CD4-positive, alpha-beta T cell (primary cell): ENCODE data around the gene ICAM2. TPM values are rescaled to one million over a fixed set of nuclear protein-coding genes. Genes with fewer than 3 reads are reported as not detected.

Experiments used
- ATAC-seq: fragments of 200-7000 bp; cut with Tn5 transposase; one replicate; pipeline ENCODE4 v1.10.0; 2022; ENCODE audit warnings: mild to moderate bottlenecking; ENCODE audit not compliant: poor library complexity
- CTCF ChIA-PET: fragments of 350-600 bp; sonication (Branson Sonifier 250); formaldehyde crosslinking; loops from one replicate; lab custom pipeline; 2021; ENCODE audit warnings: antibody characterized with exemption, inconsistent platforms; lab: Charles Lee
- POLR2A ChIA-PET: fragments of 350-600 bp; sonication (Branson Sonifier 250); formaldehyde crosslinking; loops from one replicate; lab custom pipeline; 2021; ENCODE audit warnings: antibody characterized with exemption, inconsistent platforms; lab: Charles Lee
- DNase-seq, 14 experiments: peaks; one replicate each; pipeline ENCODE4 v3.0.0-alpha.2; 2013 to 2020; ENCODE audit warnings: mixed read lengths in 2 of 14
- H3K27ac ChIP-seq, 2 donors: one replicate each; pipeline versions ENCODE4 v1.5.1 to v1.7.0; 2013; ENCODE audit warnings: low read length in 2 of 2, low read depth in 1 of 2, mild to moderate bottlenecking in 1 of 2
- H3K27me3 ChIP-seq, 2 experiments: 1 replicate in 1 of 2; 2 replicates in 1 of 2; pipeline versions ENCODE4 v1.6.1 to v1.7.0; 2013; ENCODE audit warnings: low read length in 2 of 2, control low read depth in 1 of 2, mild to moderate bottlenecking in 1 of 2, moderate library complexity in 1 of 2; ENCODE audit not compliant: insufficient read depth in 2 of 2, control insufficient read depth in 1 of 2
- H3K36me3 ChIP-seq: one replicate; pipeline ENCODE4 v1.6.1; 2013; ENCODE audit warnings: low read length, control low read depth; ENCODE audit not compliant: insufficient read depth
- H3K4me1 ChIP-seq: one replicate; pipeline ENCODE4 v1.6.1; 2013; ENCODE audit warnings: low read length, control low read depth; ENCODE audit not compliant: insufficient read depth
- H3K4me3 ChIP-seq: one replicate; pipeline ENCODE4 v1.5.1; 2013; ENCODE audit warnings: mild to moderate bottlenecking, low read length, moderate library complexity
- H3K9me3 ChIP-seq, 2 experiments: 1 replicate in 1 of 2; 2 replicates in 1 of 2; pipeline versions ENCODE4 v1.6.1 to v1.7.0; 2013; ENCODE audit warnings: low read length in 2 of 2, mild to moderate bottlenecking in 2 of 2, control low read depth in 1 of 2, moderate library complexity in 1 of 2; ENCODE audit not compliant: control insufficient read depth in 1 of 2, insufficient read depth in 1 of 2
- H3K27ac Mint-ChIP-seq: one replicate; pipeline ENCODE4 v1.8.0; 2020; ENCODE audit warnings: mixed read lengths
- H3K27me3 Mint-ChIP-seq: one replicate; pipeline ENCODE4 v1.8.0; 2021; ENCODE audit warnings: mixed read lengths
- H3K36me3 Mint-ChIP-seq: one replicate; pipeline ENCODE4 v1.8.0; 2021; ENCODE audit warnings: low read depth, mixed read lengths
- H3K4me1 Mint-ChIP-seq: one replicate; pipeline ENCODE4 v1.8.0; 2021; ENCODE audit warnings: low read depth, mixed read lengths
- H3K4me3 Mint-ChIP-seq: one replicate; pipeline ENCODE4 v1.8.0; 2020; ENCODE audit warnings: mild to moderate bottlenecking, mixed read lengths
- H3K9me3 Mint-ChIP-seq: one replicate; pipeline ENCODE4 v1.8.0; 2020; ENCODE audit warnings: mixed read lengths
- intact Hi-C, 2 experiments: fragments of 100-400 bp; cut with DNase I in 1 of 2; cut with micrococcal nuclease in 1 of 2; formaldehyde crosslinking; loops; one replicate each; pipeline versions ENCODE4 v1.15.1 to v1.9.0; 2023 to 2025; cut with DNase I, micrococcal nuclease
- total RNA-seq, 174 experiments: library from RNA in 2 of 174; stranded (reverse) in 2 of 174; gene quantifications; one replicate each; pipeline ENCODE4 v1.2.3 and lab custom pipeline; 2021 to 2026
- TF ChIP-seq, protein P1 (sequence below): fragments of 200-600 bp; IDR thresholded peaks from one replicate; pipeline ENCODE4 v1.8.0; 2022; ENCODE audit warnings: antibody characterized with exemption, mild to moderate bottlenecking

Gene ICAM2
- total RNA-seq, 2 experiments from 2014 or later: 50.6 to 54.7 TPM

DNA sequence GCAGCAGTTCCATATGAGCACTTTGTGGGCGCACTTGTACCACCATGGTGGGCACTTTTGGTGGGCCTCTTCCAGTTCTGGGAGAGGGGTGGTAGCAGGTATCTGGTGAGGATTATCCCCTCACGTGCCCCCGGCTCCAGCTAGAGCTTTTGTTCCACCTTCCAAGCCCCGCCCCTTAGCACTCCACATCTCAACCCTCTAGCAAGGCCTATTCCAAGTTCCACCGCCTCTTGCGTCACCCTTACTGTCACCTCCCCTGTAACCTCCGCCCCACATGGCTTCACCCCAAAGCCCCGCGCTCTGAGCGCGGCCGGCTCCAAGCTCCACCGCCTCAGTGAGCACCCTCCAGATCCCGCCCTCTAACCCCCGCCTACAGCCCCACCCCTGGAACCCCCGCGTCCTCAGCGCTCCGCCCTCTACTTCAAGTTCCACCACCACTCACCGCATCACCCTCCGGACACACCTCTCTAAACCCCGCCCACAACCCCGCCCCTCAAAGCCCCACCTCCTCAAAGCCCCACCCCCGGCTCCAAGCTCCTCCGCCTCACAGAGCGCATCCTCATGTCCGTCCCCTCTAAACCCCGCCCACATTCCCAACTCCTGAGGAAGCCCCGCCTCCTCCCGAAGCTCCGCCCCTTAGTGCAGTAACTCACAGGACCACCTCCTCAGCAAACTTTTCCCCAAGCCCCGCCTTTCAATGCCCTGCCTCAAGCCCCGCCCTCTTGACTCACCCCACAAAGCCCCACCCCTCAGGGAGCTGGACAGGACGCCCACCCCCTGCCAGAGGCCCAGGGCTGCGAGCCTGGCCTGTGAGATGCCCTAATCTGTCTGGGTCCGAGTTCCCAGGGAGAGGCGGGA, 58.8 kb downstream of the ICAM2 start:
- intact Hi-C loops: loop anchor here in 1 of 2 experiments (2.0 kb wide), 1 partner anchor 17 kb away; no protein-coding TSS in a partner anchor
- no peak overlapping the region for H3K27ac Mint-ChIP-seq
- no peak overlapping the region for H3K4me3 ChIP-seq

DNA sequence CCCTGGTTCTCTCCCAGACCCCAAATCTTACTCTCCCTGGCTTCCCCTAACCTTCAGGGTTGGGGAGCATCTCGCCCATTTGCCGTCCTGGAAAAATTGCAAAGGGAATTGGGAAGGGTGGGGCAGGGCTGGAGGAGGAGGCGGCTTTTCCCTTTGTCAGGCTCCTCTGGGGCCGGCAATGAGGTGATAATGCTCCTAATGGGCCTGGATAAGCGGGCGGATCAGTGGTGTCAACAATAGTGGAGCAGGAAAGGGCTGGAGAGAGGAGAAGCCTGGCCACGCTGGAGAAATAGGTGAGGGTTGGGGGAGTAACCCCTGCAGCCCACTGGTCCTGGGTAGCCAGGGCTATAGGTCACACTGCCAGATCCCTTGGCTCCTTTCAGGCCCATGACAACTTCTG, 60.0 kb downstream of the ICAM2 start:
- TF ChIP-seq, protein P1, sequence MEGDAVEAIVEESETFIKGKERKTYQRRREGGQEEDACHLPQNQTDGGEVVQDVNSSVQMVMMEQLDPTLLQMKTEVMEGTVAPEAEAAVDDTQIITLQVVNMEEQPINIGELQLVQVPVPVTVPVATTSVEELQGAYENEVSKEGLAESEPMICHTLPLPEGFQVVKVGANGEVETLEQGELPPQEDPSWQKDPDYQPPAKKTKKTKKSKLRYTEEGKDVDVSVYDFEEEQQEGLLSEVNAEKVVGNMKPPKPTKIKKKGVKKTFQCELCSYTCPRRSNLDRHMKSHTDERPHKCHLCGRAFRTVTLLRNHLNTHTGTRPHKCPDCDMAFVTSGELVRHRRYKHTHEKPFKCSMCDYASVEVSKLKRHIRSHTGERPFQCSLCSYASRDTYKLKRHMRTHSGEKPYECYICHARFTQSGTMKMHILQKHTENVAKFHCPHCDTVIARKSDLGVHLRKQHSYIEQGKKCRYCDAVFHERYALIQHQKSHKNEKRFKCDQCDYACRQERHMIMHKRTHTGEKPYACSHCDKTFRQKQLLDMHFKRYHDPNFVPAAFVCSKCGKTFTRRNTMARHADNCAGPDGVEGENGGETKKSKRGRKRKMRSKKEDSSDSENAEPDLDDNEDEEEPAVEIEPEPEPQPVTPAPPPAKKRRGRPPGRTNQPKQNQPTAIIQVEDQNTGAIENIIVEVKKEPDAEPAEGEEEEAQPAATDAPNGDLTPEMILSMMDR: no peak
- H3K9me3 ChIP-seq: no peaks in the 10 kb centered on the region
- Mint-ChIP-seq H3K4me3 (no peak overlapping the region), H3K9me3 (no peaks in the 10 kb centered on the region), H3K4me1 (peaks cover 12% of the 10 kb centered on the region), H3K27me3 (no peaks in the 10 kb centered on the region), H3K27ac (no peak overlapping the region), H3K36me3 (no peaks in the 10 kb centered on the region)
- H3K27ac ChIP-seq: no peak overlapping the region
- H3K27me3 ChIP-seq: no peaks in the 10 kb centered on the region
- no peaks in the 10 kb centered on the region for H3K36me3 ChIP-seq
- CTCF ChIA-PET: no interaction called here
- intact Hi-C loops: loop anchor here in 1 of 2 experiments (2.0 kb wide), 1 partner anchor 18 kb away; no protein-coding TSS in a partner anchor
- no peak overlapping the region for H3K4me3 ChIP-seq
- no peak for ATAC-seq
- H3K4me1 ChIP-seq: peaks cover 5% of the 10 kb centered on the region
- POLR2A ChIA-PET: no interaction called here
- no peak for DNase-seq

More for the DNA sequence above, 58.8 kb downstream of the ICAM2 start:
- H3K36me3 Mint-ChIP-seq: no peaks in the 10 kb centered on the region
- H3K4me1 Mint-ChIP-seq: peaks cover 2% of the 10 kb centered on the region
- ChIA-PET CTCF (interaction anchor here (1.1 to 1.2 kb wide), 2 partner anchors 15 to 67 kb away, joined by 3 to 5 read pairs; no protein-coding TSS in a partner anchor), POLR2A (interaction anchor here (1.0 kb wide), 1 partner anchor 59 kb away, joined by 5 read pairs; the partner anchor contains the start of gene ICAM2)
- Histone ChIP-seq H3K27me3 (no peaks in the 10 kb centered on the region), H3K4me1 (peaks cover 10% of the 10 kb centered on the region), H3K27ac (no peak overlapping the region), H3K36me3 (no peaks in the 10 kb centered on the region), H3K9me3 (no peaks in the 10 kb centered on the region)
- DNase-seq (peak in 7 of 14 experiments; percentile 16 to 68 (median 36)), ATAC-seq (peak; percentile 76)
- no peaks in the 10 kb centered on the region for H3K9me3 Mint-ChIP-seq
- TF ChIP-seq, protein P1: no peak
- no peak overlapping the region for H3K4me3 Mint-ChIP-seq
- H3K27me3 Mint-ChIP-seq: no peaks in the 10 kb centered on the region

DNA sequence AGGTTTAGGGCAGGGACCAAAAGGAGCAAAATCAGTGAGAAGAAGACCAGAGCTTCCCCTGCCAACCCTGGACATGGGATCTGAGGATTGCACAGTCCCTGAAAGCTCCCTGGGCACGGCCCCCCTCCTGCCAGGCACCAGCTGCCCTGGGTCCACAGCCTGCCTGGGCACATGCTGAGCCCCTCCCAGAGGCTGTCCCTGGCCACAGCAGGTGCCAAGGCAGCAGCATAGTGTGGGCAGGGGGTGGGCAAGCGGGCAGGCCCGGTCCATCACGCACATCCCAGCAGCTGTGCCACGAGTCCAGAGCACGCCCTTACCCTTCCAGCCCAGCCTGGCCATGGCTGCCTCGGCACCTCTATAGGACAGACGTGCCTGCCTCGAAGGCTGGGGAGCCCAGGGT, 60.4 kb downstream of the ICAM2 start:
- TF ChIP-seq, protein P1: no peak
- H3K4me1 ChIP-seq: peaks cover 5% of the 10 kb centered on the region
- POLR2A ChIA-PET: no interaction called here
- H3K9me3 ChIP-seq: no peaks in the 10 kb centered on the region
- intact Hi-C loops: loop anchor here in 1 of 2 experiments (2.0 kb wide), 1 partner anchor 19 kb away; no protein-coding TSS in a partner anchor
- H3K27me3 ChIP-seq: no peaks in the 10 kb centered on the region
- H3K4me3 ChIP-seq: no peak overlapping the region
- H3K27ac ChIP-seq: no peak overlapping the region
- Mint-ChIP-seq H3K9me3 (no peaks in the 10 kb centered on the region), H3K27me3 (no peaks in the 10 kb centered on the region), H3K27ac (no peak overlapping the region), H3K4me1 (peaks cover 16% of the 10 kb centered on the region), H3K4me3 (no peak overlapping the region), H3K36me3 (no peaks in the 10 kb centered on the region)
- ATAC-seq (no peak), DNase-seq (no peak)
- CTCF ChIA-PET: no interaction called here
- no peaks in the 10 kb centered on the region for H3K36me3 ChIP-seq
